Suprapubic skin (tissue), 4 donors: ENCODE results near the gene AGPS.

Experiments used
- CTCF ChIP-seq, 2 donors: fragments of 200-600 bp in 1 of 2; fragments of 450-650 bp in 1 of 2; sonication (generic) in 1 of 2; IDR thresholded peaks; one replicate each; pipeline ENCODE4 v1.5.1; 2016 to 2019; ENCODE audit warnings: antibody characterized with exemption in 2 of 2, mild to moderate bottlenecking in 1 of 2, moderate library complexity in 1 of 2
- POLR2A ChIP-seq, 2 donors: fragments of 450-650 bp; IDR thresholded peaks; one replicate each; pipeline ENCODE4 v1.6.1; 2017; ENCODE audit warnings: antibody characterized with exemption in 2 of 2, mild to moderate bottlenecking in 2 of 2, moderate library complexity in 2 of 2
- POLR2AphosphoS5 ChIP-seq, 3 donors: sonication (generic); formaldehyde crosslinking; IDR thresholded peaks; one replicate each; pipeline ENCODE4 v1.6.1; 2017; ENCODE audit warnings: antibody characterized with exemption in 3 of 3

- TF ChIP-seq POLR2A (IDR thresholded peaks at IDR 0.05) (no peak), CTCF (IDR thresholded peaks at IDR 0.05) (no peak), POLR2AphosphoS5 (IDR thresholded peaks at IDR 0.05) (no peak)
These were observed 158.0 kb downstream of the AGPS start for GRCh38 chr2:177550264-177551200.
